ENCODE measurements around the gene CTAG1B.

DNA sequence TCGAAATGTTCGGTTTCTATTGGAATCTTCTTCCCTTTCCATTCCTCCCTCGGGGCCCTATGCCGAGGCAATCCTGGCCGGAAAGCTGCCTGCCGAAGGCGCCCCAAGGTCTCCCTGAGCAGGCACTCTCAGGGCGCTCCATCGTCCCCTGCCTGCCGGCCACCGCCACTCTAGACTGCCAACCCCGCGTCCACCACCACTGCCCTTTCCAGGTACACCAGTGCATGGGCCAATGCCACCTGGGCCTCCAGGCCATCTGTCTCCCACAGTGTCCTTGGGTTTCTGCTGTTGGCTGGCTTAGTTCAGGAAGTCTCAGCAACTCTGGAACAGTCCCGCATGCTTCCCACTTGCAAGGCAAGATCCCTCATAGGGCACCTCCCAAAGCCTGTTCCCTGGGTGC, 19.6 kb downstream of the CTAG1B start:
- TF ChIP-seq POLR2A (IDR thresholded peaks at IDR 0.05): no peak
- TF ChIP-seq, protein P1, sequence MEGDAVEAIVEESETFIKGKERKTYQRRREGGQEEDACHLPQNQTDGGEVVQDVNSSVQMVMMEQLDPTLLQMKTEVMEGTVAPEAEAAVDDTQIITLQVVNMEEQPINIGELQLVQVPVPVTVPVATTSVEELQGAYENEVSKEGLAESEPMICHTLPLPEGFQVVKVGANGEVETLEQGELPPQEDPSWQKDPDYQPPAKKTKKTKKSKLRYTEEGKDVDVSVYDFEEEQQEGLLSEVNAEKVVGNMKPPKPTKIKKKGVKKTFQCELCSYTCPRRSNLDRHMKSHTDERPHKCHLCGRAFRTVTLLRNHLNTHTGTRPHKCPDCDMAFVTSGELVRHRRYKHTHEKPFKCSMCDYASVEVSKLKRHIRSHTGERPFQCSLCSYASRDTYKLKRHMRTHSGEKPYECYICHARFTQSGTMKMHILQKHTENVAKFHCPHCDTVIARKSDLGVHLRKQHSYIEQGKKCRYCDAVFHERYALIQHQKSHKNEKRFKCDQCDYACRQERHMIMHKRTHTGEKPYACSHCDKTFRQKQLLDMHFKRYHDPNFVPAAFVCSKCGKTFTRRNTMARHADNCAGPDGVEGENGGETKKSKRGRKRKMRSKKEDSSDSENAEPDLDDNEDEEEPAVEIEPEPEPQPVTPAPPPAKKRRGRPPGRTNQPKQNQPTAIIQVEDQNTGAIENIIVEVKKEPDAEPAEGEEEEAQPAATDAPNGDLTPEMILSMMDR (IDR thresholded peaks at IDR 0.05): no peak
